ENCODE results near the gene MC1R.

The MC1R gene

GRCh38 chr16:89897204-89897603 lies 21.5 kb upstream of the MC1R start:
- no peak for DNase-seq

GRCh38 chr16:89898201-89898967 lies 20.3 kb upstream of the MC1R start:
- no peak for DNase-seq

- DNase-seq = no peak
Measured at GRCh38 chr16:89899879-89900481, 18.7 kb upstream of the MC1R start.

- no peak for DNase-seq
Measured at GRCh38 chr16:89900885-89901284, 17.8 kb upstream of the MC1R start.

- no peak for DNase-seq
Measured at GRCh38 chr16:89902980-89903379, 15.7 kb upstream of the MC1R start.

GRCh38 chr16:89903908-89904515 lies 14.7 kb upstream of the MC1R start:
- no peak for DNase-seq

GRCh38 chr16:89904606-89905510 lies 13.8 kb upstream of the MC1R start:
- DNase-seq = no peak

GRCh38 chr16:89905511-89906139 lies 13.0 kb upstream of the MC1R start:
- no peak for DNase-seq

- DNase-seq = no peak
Measured at GRCh38 chr16:89906140-89907025, 12.3 kb upstream of the MC1R start.

- no peak for DNase-seq
Measured at GRCh38 chr16:89907055-89907814, 11.4 kb upstream of the MC1R start.

GRCh38 chr16:89908236-89908635 lies 10.4 kb upstream of the MC1R start:
- no peak for DNase-seq

- DNase-seq = peak; percentile 68
Measured at GRCh38 chr16:89909777-89910716, 8.6 kb upstream of the MC1R start.

- DNase-seq = no peak
Measured at GRCh38 chr16:89910717-89911354, 7.8 kb upstream of the MC1R start.

GRCh38 chr16:89911375-89911774 lies 7.3 kb upstream of the MC1R start:
- DNase-seq = no peak

- DNase-seq = no peak
Measured at GRCh38 chr16:89912143-89912542, 6.5 kb upstream of the MC1R start.

GRCh38 chr16:89912627-89913026 lies 6.0 kb upstream of the MC1R start:
- no peak for DNase-seq

- DNase-seq = no peak
Measured at GRCh38 chr16:89913408-89914387, 5.0 kb upstream of the MC1R start.
